Hematopoietic multipotent progenitor cell treated with erythropoietin and hydrocortisone succinate and interleukin-3 and kit ligand, for 6 days (in vitro differentiated cells): ENCODE measurements around the gene KRT82.

Experiments used
- DNase-seq: peaks from one replicate; pipeline ENCODE4 v3.0.0-alpha.2; 2015

KRT82 gene

DNA sequence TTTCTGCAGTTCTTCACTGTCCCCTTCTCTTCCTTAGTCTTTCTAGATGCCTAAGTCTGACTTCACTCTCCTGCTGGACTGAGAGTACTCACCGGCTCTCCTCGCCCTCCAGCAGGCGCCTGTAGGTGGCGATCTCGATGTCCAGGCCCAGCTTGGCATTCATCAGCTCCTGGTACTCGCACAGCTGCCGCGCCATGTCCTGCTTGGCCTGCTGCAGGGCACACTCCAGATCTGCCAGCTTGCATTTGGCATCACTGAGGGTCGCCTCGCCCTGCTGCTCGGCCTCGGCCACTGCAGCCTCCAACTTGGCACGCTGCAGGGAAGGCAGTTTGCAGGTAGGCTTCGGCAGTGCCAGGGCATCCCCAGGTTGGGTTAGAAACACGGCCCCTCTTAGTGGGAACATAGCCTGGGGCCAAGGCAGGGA lies 25.9 kb downstream of the KRT82 start:
- peak; percentile 40 for DNase-seq

DNA sequence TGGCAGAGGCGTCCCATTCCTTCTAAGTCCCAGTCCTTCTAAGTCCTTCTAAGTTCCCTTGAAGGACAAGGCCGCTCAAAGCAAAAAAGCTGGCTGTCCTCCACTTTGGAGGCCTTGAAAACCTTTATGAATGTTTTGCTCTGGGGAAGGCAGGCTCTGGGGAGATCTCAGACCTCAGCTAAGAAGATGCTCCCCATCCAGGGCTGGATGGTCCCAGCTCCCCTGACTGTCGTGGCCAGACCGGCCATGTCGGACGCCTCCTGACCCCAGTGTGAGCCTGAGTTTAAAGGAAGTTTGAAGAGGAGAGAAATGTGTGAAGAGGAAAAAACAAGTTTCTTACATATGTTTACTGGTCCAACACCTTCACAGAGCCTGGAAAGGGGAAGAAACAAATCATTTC lies 26.6 kb downstream of the KRT82 start:
- DNase-seq, result no peak

DNA sequence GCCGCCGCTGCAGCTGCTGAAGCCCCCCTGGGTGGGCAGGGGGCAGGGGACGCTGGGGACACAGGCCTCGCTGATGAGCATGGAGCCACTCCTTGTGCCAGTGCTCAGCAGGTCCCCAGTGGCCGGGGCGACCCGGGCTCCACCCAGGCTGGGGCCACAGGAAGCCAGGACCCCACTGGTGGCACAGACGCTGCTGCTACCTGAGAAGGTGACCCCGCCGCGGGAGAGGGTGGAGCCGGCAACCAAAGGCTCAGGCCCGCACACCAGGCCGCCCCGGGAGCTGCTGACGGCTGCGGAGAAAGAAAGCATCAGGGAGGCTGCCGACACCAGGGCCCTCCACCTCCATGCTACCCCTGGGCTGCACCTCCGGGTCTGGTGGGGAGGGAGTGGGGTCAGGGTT lies 28.0 kb downstream of the KRT82 start:
- DNase-seq, result no peak

DNA sequence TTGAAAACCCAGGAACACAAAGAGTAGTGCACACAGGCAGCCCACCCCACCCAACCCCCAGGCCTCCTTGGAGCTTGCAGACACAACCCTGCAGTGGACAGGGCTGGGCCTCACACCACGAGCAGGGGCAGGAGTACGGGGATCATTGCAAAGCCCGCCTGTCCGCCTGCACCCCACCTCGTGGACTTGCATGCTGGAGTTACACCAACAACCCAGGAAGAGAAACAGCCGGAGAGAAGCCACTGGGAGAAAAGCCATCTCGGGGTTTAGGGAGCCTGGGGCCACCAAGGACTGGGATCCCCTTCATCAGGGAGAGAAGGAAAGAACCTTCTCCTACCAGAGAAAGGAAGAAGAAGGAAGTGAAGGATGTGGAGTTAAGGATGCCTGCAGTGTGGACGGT lies 28.9 kb downstream of the KRT82 start:
- no peak for DNase-seq

DNA sequence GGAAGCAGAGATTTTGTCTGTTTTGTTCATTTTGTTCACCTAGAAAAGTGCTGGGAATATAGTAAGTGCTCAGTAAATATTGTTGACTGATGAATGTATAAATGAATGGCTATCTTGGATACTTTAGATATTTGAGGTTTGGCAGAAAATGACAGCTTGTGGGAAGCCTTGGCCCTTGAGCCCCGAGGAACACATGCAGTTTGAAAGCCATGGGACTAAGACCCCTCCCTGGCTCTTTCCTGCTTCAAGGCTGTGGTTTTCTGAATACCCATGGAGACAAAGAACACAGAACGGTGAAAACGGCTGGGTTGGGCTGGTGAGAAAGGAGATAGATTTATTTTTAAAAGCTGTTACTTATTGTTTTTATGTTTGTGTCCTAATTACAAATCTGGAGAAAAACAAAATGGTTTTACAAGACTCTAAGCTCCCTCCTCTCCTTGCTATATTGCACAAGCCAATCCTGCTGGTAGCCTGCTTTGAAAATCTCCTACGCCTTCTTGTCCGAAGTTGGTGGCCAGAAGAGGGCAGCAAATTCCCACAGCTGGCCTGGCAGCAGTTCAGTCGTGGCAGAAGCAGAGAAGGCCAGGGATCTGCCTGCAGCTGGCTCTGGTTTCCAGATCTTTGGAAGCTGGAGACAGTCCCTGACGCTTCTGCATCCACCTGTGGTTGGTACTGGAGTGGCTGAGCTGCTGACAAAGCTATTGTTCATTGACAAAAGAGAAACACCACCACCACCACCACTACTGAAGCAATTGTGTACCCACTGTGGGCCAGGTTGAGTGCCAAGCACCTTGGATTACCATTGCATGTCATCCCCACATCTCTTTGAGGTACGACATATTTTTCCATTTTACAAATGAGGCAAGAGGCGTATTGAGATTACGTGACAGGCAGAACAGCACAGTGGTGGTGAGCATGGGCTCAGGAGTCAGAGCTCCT lies 33.6 kb downstream of the KRT82 start:
- peak; percentile 82 for DNase-seq

GRCh38 chr12:52371716-52372115 lies 34.4 kb downstream of the KRT82 start:
- no peak for DNase-seq

DNA sequence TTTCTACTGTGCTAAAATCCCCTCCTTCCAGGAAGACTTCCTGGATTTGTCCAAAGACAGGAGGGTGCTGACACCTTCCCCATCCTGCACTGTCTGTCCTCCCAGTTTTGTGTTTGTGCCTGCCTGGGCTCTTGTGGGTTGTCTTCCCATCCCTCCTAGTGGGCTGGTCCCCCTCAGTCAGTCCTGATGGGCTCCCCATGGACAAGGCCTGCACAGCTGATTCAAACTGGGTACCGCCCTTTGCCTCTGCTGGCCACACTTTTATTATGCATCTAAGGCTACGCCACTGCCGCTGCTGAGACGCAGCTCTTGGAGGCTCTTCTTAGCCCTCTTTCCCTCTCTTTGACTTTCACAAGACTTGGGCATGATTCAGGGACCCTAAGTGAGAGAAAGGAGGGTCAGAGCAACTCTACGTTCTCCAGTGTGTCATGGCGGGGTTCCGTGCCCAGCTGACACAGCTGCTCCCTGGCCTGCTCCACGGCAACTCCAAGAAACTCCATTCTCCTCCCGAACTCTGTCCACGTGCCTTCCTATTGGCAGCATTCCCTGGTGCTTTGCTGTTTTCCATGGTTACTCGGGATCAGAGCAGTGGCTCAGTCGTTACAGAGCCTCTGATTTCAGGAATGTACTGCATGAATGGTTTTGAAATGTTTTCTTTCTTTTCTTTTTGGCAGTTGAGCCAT lies 35.1 kb downstream of the KRT82 start:
- DNase-seq, result no peak

DNA sequence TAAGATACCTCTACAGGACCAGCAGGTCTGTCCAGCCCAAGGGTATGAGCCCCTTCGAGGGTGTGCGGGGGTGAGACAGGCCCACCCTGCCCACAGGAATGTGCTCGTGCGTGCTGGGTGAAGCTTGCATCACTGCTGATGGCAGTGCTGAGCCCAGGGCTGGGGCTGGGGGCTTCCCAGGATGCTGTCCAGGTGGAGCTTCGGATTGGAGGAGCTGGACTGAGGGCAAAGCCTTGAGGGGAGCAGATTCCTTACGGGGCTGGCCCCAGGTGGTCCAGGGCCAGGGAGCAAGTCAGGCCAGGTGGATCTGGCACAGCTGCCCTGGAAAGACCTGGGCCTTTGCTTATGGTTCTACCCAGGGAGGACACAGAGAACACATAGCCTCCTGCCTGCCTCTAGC lies 36.3 kb downstream of the KRT82 start:
- DNase-seq, result no peak

GRCh38 chr12:52369211-52369610 lies 36.9 kb downstream of the KRT82 start:
- DNase-seq, result no peak

- no peak for DNase-seq
Measured at GRCh38 chr12:52368508-52368907, 37.6 kb downstream of the KRT82 start.

DNA sequence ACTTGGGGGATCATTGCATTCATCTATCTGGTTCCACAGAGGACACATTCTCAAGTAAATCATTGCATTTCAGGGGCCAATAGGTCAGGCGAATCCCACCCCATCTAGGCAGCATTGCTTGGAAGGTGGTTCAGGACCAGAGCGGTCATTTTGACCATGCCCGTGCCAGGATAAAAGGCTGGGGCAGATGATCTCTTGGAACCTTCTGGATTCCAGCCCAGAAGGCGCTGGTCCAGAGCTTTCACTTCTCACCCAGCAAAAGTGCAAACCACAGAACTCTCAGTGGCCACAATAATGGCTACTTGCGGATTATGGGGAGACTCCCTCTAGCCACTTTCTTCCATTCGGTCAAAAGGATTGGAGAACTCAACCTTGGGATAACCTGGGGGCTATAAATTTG lies 38.3 kb downstream of the KRT82 start:
- no peak for DNase-seq

- no peak for DNase-seq
Measured at GRCh38 chr12:52366738-52367485, 39.2 kb downstream of the KRT82 start, which contains the start of gene KRT85. Gene KRT85 (minus strand): TSS chr12:52367481. CDS start chr12:52367405, 76 bp downstream.

DNA sequence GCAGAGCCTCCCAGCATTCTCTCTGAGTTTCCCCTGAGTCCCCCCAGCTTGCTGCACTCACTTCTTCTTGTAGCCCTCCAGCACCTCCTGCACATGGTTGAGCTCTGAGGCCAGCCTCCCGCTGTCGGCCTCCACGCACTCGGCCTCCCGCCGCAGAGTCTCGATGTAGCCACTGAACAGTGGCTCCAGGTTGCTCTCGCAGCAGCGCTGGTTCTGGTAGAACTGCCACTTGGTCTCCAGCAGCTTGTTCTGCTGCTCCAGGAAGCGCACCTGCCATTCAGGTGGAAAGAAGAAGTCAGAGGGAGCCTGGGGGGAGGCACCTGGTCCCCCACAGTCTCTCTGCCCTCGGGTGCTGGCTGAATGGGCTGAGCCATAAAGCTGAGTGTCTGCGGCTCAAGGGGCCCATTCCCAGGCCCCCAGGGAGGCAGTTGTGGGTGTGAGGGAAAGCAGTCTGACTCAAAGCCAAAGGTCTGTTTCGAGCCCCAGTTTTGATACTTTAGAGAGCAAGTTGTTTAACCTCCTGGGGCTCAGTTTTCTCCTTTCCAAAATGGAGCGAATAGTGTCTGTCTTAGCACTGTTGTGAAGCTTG lies 41.1 kb downstream of the KRT82 start:
- no peak for DNase-seq

GRCh38 chr12:52364061-52364460 lies 42.1 kb downstream of the KRT82 start:
- no peak for DNase-seq

- DNase-seq, result no peak
Measured at GRCh38 chr12:52363111-52363679, 42.9 kb downstream of the KRT82 start.

DNA sequence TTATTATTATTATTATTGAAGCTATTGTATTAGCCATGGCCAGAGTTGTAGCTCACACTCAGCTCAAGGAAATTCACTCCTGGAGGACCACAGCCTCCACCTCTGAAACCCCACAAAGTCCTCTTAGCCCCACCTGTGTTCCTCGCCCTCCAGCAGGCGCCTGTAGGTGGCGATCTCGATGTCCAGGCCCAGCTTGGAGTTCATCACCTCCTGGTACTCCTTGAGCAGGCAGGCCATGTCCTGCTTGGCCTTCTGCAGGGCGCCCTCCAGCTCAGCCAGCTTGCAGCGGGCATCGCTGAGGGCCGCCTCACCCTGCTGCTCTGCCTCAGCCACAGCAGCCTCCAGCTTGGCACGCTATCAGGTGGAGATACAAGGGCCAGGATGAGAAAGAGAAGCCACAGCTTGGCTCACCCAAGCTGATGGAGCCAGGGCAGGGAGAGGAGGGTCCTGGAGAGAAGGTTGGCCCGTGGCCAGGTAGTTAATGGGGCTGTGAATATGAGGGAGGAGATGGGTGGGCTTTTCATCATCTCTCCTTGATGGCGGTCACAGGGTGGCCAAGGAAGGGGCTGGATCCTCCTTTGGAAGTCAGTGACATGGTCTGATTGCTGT lies 43.9 kb downstream of the KRT82 start:
- DNase-seq, result peak; percentile 13

DNA sequence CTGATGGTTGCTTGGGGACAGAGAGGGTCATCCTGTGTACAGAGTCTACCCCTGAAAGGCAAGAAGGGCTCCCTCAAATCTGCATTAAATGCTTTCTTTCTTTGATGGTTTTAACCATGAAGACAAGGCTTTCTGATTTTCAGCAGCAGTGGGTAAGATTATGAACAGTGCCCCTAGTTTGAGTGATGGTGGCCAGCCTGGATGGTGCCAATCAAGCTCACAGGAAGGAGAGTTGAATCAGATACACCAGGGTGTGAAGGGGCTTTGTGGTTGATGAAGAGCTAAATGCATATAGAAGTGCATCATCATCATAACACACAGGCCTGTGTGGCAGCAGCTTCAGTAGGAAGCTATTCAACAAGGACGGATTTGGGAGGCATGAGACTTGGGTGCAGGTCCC lies 44.6 kb downstream of the KRT82 start:
- no peak for DNase-seq

DNA sequence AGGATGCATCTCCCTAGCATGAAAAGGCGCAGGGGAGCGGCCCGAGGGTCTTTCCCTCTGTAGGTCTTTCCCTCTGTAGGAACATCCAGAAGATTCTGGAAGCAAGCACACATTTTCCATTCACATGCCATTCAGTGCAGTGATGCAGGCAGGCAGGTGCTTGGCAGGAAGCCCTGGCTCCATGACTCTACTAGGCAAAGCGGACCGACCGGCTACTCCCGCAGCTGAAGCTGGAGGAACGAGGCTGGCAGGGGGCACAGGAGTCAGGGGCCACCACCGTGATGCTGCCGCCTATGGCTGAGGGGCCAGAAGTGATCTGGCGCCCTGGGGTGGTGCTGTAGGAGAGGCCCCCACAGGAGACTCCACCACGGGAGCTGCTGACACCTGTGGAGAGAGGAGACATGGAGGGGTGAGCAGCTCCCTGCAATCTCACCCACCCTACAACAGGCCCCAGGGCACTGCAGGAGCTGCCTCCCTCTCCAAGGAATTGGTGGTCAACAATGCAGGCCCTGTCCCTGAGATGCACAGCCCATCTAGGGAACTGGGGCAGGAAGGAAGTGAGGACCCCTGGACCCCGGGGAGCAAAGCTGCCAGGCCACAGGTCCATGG lies 45.4 kb downstream of the KRT82 start:
- no peak for DNase-seq

GRCh38 chr12:52360106-52360662 lies 46.0 kb downstream of the KRT82 start:
- DNase-seq, result no peak

DNA sequence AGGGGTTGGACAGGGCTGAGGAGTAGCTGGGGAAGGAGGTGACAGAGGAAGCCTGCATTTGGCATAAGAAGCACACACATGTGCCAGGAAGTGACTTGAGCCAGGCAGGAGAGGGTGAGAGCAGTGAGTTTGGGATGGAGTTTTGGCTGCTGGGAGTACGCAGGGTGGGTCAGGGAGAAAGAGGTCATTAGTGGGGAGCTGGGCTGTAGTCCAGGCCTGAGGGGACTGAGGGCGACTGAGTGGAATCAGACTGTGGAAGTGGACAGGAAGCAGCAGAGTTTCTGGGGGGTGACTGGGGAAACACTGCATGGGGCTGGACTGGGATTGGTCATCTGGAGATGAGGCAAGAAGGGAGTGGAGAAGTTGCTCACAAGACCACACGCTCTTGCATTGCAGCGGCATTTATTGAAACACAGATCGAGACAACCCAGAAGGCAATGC lies 46.5 kb downstream of the KRT82 start:
- DNase-seq, result no peak
